Hepatocyte (in vitro differentiated cells): ENCODE data around the gene SASH3.

Source experiments
- CTCF ChIP-seq: fragments of 200-600 bp; sonication (generic); IDR thresholded peaks from 2 replicates; pipeline ENCODE4 v1.5.1; 2016; ENCODE audit warnings: antibody characterized with exemption, mild to moderate bottlenecking; ENCODE audit not compliant: poor library complexity
- EZH2 ChIP-seq: fragments of 200-600 bp; sonication (generic); IDR thresholded peaks from 2 replicates; pipeline ENCODE4 v1.6.1; 2016; ENCODE audit warnings: antibody characterized with exemption, mild to moderate bottlenecking, borderline replicate concordance

- TF ChIP-seq EZH2 (no peak), CTCF (no peak)
Observed at GRCh38 chrX:129760981-129761380, 18.8 kb upstream of the SASH3 start.
